Left kidney (tissue), 2 donors: ENCODE measurements around the gene CXCL14. TPM values are rescaled to one million over a fixed set of nuclear protein-coding genes. Genes with fewer than 3 reads are reported as not detected.
"Not testable (repeated sequence)": the region's sequence is repeated elsewhere in the genome, so short reads cannot be mapped to it uniquely, and the experiment has no call there.

ENCODE experiments used
- DNase-seq: peaks from one replicate; pipeline ENCODE4 v3.0.0-alpha.2; 2013
- polyA plus RNA-seq: library from polyadenylated mRNA; unstranded; fragments of 120-200 nt; gene quantifications from one replicate; pipeline ENCODE4 v1.2.1, GENCODE V29; 2013; ENCODE audit not compliant: insufficient read length

The CXCL14 gene
- polyA plus RNA-seq, 1 donor: 23.0 TPM

DNA sequence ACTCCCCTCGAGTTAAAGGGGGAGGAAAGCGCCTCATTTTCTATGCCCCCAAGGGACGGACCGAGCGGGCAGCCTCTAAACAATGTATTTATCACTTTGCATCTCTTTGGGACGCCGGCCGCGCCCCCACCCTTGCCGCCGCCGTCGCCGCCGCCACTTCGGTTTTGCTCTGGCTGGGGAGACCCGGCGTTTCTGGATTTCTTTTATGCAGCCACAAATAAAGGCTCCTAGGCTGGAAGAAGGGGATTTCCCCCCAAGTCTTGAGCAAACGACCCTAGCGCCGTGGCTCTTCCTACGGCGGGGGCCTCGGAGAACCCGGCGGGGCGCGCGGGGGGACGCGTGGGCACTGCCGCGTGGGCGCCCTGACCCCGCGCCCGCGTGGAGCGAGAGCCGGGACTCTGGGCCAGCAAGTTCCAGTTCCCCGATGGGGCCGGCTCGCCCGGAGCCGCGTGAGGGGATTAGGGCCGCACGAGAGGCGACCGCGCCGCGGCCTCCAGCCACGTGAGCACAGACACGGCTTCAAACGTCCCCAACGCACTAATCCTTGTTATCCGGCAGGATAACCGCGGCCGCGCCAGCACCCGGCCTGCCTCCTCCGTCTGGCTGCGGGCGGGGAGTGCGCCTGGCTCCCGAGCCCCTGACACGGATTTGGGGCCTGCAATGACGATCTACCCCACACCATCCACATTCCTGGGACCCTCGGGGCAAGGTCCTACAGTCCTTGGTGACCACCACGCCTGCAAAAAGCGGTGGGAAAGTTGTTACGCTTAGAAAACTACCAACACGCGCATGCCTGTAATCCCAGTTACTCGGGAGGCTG is 35.1 kb downstream of the CXCL14 start:
- DNase-seq: no peak

DNA sequence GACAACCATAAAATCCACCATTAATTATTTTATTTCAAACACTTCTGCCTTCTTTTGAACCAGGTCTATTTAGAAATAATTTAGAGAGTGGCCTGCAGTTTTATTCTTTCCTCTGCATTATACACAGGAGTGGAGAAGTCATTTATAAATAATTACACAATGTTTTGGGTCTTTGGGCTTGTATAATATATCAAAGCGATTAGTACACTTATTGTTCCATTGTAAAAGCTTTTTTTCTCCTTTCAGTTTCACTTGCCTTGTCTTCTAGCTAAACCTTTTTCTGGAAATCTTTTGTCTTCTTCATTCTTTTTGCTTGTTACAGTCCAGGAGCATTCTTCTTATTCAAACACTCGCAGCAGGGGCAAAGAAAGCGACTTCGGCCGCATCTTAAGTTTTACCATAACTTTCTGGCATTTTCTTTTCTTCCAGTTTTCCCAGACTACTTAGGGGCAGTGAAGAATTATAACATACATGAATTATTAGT is 35.7 kb downstream of the CXCL14 start:
- DNase-seq: no peak

DNA sequence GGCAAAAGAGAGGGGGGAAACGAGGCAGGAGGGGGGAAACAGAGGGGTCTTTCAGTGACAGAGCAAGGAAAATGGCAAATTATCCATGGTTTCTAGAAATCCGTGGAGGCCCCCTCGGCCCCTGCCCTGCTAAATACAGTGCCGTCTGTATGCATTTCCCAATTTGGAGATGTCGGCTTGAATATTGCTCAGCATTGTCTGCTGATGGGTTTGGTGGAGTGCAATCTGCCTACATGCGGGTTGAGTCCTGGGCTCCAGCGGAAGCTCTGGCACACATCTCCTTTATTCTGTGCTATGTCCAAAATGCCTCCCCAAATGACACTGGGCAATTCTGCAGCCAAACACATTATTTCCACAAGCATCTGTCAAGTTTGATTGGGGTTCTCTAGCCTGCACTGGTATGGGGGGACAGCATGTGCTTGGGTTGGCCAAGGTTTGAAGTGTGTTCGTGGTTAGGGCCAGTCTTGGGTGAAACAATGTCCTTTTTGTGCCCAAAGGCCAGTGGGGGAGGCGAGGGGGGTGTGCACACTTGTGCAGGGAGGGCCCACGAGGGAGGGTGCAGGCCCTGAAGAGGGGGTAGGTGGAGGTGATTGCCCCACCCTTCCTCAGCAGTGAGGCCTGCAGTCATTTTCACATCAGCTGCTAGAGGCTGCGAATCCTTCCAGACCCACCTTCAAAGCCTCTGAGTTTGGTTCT is 36.8 kb downstream of the CXCL14 start:
- no peak for DNase-seq

DNA sequence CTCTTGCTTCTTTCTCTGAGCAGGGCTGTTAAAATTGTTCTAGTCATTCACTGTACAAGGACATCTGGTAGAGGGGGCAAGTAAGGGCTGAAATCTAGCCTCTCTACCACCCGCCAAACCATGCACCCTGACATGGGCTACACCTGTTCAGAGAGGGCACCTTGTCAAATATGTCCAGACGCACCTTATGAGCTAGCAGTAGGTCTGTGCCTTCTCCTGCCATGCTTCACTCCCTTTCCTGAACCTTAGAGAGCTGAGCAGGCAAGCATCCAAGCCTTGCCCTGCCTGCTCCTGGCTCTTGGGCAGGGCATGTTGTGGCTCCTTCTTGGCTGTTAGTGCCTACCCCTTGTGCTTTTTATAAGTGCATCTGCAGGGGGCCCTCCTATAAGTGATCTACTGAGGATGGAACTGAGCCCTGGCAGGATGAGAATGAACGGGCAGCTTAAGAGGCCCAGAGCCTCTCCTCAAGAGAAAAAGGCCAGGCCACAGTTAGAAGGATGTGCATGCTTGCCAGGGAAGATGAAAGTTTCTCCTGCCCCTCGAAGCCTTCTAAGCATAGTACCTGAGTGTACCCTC is 39.3 kb downstream of the CXCL14 start:
- no peak for DNase-seq

DNA sequence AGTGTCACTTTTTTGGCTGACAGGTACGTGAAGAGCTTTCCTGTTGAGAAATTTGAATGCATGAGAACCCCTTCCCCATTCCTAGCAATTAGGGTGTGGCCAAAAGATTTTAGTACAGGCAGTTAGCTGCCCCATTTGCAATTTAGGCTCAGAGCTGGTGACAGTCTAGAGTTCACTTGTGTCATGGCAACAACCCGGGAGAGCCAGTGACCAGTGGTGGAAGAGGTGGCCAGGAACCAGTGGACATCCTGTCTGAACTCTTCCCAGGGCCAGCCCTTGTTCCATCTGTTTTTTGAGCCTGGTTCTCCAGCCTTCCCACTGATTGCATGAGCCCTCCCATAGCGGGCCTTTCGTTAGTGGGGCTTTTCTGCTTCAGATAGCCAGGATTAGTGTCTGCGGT is 40.5 kb downstream of the CXCL14 start:
- no peak for DNase-seq

DNA sequence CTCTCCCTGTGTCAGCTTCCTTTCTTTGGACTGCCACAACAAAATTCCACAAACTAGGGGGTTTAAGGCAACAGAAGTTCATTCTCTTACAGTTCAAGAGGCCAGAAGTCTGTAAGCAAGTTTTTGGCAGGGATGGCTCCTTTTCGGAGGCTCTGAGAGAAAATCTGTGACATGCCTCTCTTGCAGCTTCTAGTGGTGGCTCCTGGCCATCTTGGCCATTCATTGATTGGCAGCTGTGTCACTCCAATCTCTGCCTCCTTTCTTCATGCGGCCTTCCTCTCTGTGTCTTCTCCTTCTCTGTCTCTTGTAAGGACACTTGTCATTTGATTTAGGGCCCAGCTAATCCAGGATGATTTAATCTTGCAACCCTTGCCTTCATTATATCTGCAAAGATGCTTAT is 41.0 kb downstream of the CXCL14 start:
- DNase-seq: no peak

DNA sequence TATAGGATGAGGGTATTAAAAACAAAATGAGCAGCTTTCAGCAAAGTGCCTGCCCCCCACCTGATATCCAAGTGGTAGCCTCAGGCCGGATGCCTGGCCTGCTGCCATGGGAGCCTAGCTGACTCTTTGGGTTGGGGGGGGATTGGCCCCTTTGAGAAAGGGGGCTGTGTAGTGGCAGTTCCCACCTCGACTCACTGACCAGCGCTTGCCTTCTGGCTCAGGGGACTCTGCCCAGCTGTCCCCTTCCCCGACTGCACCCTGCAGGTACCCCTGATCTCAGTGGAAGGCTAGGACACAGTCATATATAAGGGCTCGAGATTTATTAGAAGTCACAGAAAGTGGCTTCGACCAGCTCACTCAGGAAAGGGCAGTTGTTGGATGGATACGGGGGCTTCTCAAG is 41.5 kb downstream of the CXCL14 start:
- no peak for DNase-seq

DNA sequence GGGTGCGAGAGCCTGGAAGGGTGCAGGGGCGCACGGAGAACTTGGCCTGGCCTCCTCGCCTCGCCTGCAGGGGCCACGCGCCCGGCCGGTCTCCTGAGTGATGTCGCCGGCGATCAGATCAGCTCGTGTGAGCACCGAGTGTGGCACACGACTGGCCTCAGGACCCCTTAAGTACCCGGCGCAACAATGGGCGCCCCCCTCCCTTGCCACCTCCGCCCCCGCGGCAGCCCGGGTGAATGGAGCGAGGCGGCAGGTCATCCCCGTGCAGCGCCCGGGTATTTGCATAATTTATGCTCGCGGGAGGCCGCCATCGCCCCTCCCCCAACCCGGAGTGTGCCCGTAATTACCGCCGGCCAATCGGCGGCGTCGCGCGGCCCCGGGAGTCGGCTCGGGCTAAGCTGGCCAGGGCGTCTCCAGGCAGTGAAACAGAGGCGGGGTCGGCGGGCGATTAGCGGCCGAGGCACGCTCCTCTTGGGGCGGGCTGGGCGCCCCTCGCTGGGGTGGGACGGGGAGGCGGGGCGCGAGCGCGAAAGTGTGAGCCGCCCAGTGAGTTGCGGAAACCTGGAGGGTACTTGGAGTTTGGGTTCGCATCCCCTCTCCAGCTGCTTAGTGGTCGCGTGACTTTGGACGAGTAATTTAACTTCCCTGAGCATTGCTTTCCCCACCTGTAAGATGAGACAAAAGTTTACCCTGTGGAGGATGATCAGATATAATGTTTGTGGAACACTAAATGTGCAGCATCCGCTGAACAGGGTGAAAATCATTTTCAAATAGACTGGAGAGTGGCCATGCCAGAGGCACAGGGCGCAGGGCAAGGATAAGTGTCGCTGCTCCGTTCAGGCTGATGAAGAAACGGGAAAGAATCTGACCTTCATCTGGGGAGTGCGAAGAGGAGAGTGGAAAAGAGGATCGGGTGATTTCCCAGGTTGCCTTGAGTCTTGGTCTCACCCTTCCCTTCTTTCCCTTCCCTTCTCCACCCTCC is 42.7 kb downstream of the CXCL14 start, which contains the start of gene NEUROG1:
NEUROG1 (minus strand) TSS at position 145 of the 982 bp plus-strand sequence. CDS start 274 bp downstream, outside the sequence.
- DNase-seq: no peak

DNA sequence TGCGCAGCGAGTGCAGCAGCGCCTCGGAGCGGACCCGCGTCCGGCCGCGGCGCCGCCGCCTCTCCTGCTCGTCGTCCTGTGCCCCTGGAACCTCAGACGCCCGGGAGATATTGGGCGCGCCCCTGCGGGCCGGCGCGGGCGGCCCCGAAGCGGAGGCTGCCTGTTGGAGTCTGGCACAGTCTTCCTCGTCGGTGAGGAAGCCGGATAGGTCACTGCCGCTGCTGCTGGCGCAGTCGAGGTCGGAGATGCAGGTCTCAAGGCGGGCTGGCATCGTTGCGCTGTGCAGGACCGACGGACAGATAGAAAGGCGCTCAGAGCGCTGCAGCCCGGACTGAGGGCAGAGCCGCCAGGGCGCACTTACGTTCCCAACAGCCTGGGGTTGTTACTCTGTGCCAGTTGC is 43.4 kb downstream of the CXCL14 start:
- no peak for DNase-seq

DNA sequence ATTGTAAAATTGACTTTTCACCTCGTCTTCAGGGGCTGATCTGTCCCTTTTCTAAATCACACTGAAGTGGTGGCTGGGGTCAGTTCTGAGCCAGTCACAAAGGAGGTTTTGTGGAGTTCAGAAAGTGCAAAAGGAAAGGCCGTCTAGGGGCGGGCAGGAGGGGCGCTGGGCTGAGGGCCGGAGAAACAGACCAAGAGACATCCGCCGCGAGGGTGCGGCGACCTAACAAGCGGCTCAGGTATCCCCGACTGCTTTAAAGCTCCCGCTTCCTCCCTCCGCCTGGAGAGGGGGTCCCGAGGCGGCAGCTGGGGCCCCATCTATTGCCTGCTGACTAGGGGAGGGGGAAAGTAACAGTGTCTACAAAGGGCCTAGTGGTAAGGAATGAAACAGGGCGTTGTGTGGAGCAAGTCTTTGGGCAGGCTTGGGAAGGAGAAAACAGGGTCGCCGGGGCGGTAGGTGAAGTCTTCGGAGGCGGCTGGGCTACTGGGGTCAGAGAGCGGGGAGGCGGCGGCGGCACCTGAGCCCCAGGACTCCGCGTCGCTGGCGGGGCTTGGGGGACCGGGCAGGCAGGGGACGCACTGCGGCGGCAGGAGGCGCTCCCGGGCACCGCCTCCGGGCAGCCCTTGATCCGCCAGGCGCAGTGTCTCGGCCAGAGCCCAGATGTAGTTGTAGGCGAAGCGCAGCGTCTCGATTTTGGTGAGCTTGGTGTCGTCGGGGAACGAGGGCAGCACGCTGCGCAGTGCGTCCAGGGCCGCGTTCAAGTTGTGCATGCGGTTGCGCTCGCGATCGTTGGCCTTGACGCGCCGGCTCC is 44.0 kb downstream of the CXCL14 start:
- DNase-seq: no peak

DNA sequence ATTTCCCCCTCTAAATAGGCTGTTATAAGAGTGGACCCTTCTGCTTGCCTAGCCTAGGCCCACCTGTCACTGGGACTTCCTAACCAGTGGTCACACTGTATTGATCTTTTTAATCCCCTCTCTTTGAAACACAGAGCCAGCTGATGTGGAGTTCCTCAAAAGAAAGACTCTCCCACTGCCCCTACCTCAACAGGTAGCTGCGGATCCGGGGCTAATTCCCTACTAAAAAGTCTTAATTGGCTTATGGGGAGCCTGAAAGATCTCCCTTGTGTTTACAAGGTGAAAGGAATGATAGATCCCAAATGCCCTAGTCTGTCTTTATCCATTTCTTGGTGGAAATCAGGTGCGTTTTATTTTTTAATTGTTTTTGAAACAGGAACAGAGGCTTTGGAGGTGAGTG is 45.0 kb downstream of the CXCL14 start:
- no peak for DNase-seq

DNA sequence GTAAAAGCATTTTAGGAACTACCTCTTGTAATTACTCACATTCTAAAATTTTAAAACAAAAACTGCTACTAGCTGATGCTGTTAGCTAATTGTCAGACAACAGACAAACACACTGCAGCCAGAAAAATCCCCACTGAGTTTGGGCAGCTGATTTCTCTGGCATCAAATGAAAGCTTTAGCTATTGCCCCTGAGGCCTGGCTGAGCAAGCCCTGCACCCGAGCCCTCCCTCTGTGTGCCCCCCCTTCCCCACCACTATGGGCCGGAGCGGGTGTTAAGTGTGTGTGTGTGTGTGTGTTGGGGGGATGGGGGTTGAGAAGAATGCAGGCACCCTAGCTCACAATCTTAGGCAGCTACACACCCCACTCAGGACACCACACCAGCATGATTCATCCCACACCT is 45.5 kb downstream of the CXCL14 start:
- DNase-seq: no peak

DNA sequence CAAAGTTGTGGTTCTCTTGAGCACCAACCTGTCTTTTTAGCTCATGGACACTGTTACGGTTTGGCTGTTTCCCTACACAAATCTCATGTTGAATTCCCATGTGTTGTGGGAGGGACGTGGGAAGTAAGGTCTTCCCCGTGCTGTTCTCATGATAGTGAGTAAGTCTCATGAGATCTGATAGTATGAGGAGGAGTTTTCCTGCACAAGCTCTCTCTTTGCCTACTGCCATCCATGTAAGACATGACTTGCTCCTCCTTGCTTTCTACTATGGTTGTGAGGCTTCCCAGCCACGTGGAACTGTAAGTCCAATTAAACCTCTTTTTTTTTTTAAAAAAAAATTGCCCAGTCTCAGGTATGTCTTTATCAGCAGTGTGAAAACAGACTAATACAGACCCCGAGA is 49.2 kb downstream of the CXCL14 start:
- not testable (repeated sequence) for DNase-seq

DNA sequence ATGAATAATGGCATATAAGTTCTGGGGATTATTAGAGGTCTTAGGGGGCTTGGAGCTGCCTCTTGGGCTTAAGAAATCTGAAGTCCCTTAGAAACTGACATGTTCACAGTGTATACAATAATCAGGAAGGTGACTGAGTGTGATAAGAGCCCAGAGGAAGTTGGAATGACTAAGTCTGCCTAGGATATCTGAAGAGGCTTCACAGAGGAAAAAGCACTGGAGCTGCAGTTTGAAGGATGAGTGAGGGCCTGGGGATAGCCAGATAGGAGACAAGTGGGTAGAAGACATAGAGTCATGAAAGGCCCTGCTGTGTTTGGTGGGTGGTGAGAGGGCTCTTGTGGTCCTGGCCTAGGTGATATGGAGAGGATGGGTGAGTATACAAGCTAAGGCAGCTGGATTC is 51.9 kb downstream of the CXCL14 start:
- DNase-seq: no peak

DNA sequence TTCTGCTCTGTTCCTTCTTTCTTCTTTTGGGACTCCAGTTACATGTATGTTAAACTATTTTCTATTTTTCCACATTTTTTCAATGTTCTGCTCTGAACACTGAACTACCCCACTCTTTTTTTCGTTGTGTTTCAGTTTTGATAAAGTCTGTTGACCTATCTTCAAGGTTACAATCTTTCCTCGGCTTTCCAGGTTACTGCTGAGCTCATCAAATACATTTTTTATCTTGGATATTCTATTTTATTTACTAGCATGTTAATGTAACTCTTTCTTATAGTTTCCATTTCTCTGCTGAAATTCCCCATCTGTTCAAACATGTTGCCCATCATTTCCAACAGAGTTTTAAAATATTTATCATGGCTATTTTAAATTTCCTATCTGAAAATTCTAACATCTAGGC is 56.8 kb downstream of the CXCL14 start:
- no peak for DNase-seq

Other genes starting within 250 kb of the CXCL14 start
- gene MACROH2A1, start 179.8 kb downstream of the CXCL14 start, polyA plus RNA-seq: 242 TPM
- gene DCANP1, start 131.6 kb downstream of the CXCL14 start, polyA plus RNA-seq: 0.05 TPM
- 0.08 TPM for gene TIFAB, start 126.6 kb downstream of the CXCL14 start, polyA plus RNA-seq
- gene NEUROG1, start 43.0 kb downstream of the CXCL14 start, polyA plus RNA-seq: not detected